ENCODE data around the gene FTCD.

GRCh38 chr21:46160907-46161632 is 5.7 kb upstream of the FTCD start:
- TF ChIP-seq EZH2 (IDR thresholded peaks at IDR 0.05; ENCODE audit: insufficient read depth, poor library complexity, severe bottlenecking): no peak
- TF ChIP-seq EZH2phosphoT487 (IDR thresholded peaks at IDR 0.05; ENCODE audit: insufficient read depth, low read depth): no peak
